HG03432 (cell line): ENCODE measurements around the gene SEL1L3.
"Not testable (repeated sequence)": the region's sequence is repeated elsewhere in the genome, so short reads cannot be mapped to it uniquely, and the experiment has no call there.

Experiments
- ATAC-seq: cut with Tn5 transposase; IDR thresholded peaks from one replicate; pipeline ENCODE4 v1.9.1; 2021; ENCODE audit warnings: mild to moderate bottlenecking, moderate library complexity; ENCODE audit not compliant: unreplicated experiment

The SEL1L3 gene

GRCh38 chr4:25862411-25863346 lies at the start of gene SEL1L3:
TSS of gene SEL1L3 (minus strand) at chr4:25862988. CDS start at chr4:25862836, 152 bp downstream.
- peak; percentile 58 for ATAC-seq

- no peak for ATAC-seq
Measured at GRCh38 chr4:25911356-25911755, 48.6 kb upstream of the SEL1L3 start.

GRCh38 chr4:25908491-25908901 lies 45.7 kb upstream of the SEL1L3 start:
- no peak for ATAC-seq

GRCh38 chr4:25906113-25906512 lies 43.3 kb upstream of the SEL1L3 start:
- ATAC-seq, result not testable (repeated sequence)

- ATAC-seq, result no peak
Measured at GRCh38 chr4:25905371-25905770, 42.6 kb upstream of the SEL1L3 start.

- ATAC-seq, result peak; percentile 35
Measured at GRCh38 chr4:25904748-25905082, 41.9 kb upstream of the SEL1L3 start.

GRCh38 chr4:25903900-25904747 lies 41.3 kb upstream of the SEL1L3 start:
- peak; percentile 56 for ATAC-seq

- ATAC-seq, result no peak
Measured at GRCh38 chr4:25901030-25901430, 38.2 kb upstream of the SEL1L3 start.

GRCh38 chr4:25900310-25900709 lies 37.5 kb upstream of the SEL1L3 start:
- no peak for ATAC-seq

GRCh38 chr4:25896776-25897539 lies 34.2 kb upstream of the SEL1L3 start:
- no peak for ATAC-seq

- ATAC-seq, result no peak
Measured at GRCh38 chr4:25892796-25893195, 30.0 kb upstream of the SEL1L3 start.

GRCh38 chr4:25890571-25891485 lies 28.0 kb upstream of the SEL1L3 start:
- no peak for ATAC-seq

GRCh38 chr4:25889589-25890503 lies 27.1 kb upstream of the SEL1L3 start:
- ATAC-seq, result no peak

GRCh38 chr4:25888781-25889180 lies 26.0 kb upstream of the SEL1L3 start:
- ATAC-seq, result no peak

- ATAC-seq, result peak; percentile 66
Measured at GRCh38 chr4:25884031-25884782, 21.4 kb upstream of the SEL1L3 start.

GRCh38 chr4:25883565-25883964 lies 20.8 kb upstream of the SEL1L3 start:
- no peak for ATAC-seq

- no peak for ATAC-seq
Measured at GRCh38 chr4:25882226-25882625, 19.4 kb upstream of the SEL1L3 start.

GRCh38 chr4:25881193-25881592 lies 18.4 kb upstream of the SEL1L3 start:
- ATAC-seq, result no peak
